ENCODE data around the gene WDCP.
"Not testable (repeated sequence)": the region's sequence is repeated elsewhere in the genome, so short reads cannot be mapped to it uniquely, and the experiment has no call there.

Gene WDCP

GRCh38 chr2:24046930-24047702 is at the start of gene WDCP:
WDCP (minus strand) TSS chr2:24047391; CDS start chr2:24039494, 7,897 bp downstream.
- peak; percentile 100 for DNase-seq

GRCh38 chr2:24095171-24095677 is 48.0 kb upstream of the WDCP start:
- not testable (repeated sequence) for DNase-seq

DNA sequence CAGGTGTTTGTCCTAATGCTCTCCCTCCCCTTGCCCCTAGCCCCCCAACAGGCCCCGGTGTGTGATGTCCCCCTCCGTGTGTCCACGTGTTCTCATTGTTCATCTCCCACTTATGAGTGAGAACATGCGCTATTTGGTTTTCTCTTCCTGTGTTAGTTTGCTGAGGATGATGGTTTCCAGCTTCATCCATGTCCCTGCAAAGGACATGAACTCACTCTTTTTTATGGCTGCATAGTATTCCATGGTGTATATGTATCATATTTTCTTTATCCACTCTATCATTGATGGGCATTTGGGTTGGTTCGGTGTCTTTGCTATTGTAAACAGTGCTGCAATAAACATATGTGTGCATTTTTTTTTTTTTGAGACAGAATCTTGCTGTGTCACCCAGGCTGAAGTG is 46.1 kb upstream of the WDCP start:
- DNase-seq = not testable (repeated sequence)

GRCh38 chr2:24088821-24089359 is 41.7 kb upstream of the WDCP start:
- DNase-seq = peak; percentile 93

DNA sequence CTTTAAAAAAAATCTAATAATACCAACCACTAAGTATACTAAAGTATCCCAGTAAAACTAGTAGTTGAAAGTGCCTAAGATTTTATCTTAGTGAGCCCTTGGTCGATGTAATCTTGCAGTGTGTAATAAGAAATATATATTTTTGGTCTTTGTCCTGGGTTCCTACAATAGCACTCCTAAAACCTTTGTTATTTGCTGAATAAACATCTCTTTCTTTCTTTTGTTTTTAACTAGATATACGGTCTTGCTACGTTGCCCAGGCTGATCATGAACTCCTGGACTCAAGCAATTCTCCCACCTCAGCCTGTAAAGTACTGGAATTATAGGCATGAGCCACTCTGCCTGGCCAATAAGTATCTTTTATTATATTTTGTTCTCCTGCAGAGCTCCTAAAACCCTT is 39.8 kb upstream of the WDCP start:
- no peak for DNase-seq

GRCh38 chr2:24086241-24086640 is 39.0 kb upstream of the WDCP start:
- no peak for DNase-seq

- no peak for DNase-seq
Observed at GRCh38 chr2:24085200-24085489, 38.0 kb upstream of the WDCP start.

DNA sequence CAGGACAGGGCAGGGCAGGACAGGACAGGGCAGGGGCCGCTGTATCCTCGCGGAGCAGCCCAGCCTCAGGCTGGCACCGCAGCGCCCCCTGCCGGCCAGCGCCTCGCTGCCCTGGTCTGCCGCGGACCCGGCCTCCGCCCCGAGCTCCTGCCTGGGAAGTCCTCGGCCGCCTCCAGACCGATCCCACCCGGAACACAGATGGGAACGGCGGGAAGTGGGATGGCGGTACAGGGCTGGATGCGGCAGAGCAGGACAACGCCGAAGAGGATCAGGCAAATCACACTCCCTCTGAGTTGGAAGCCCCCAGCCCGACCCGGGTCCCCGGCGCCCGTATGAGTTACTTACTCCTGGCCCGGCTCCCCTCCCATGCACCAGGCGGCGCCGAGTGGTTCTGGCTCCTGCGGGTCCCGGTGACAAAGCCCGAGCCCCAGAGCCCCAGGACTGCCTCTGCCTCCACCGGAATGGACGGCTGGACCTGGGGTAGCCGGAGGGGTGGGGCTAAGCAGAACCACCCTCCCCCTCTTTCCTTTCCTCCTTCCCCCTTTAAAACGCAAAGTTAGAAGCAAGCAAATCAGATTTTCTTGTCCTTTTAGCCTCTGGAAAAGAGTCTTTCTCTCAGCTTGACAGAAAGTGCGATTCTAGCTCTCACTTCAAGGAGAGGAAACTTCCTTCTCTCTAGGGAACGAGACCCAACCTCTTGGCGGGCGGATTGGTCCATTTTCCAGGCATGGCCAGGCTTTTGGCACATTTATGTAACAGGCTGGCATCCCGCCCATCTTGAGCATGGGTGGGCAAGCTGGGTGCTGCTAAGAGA is 37.4 kb upstream of the WDCP start, which contains the start of gene TP53I3:
Gene TP53I3 (minus strand): TSS at position 449 of the 814 bp plus-strand sequence. CDS start 508 bp downstream, outside the sequence.
- DNase-seq = peak; percentile 65

- DNase-seq = peak; percentile 94
Observed at GRCh38 chr2:24083567-24084385, 36.6 kb upstream of the WDCP start.

DNA sequence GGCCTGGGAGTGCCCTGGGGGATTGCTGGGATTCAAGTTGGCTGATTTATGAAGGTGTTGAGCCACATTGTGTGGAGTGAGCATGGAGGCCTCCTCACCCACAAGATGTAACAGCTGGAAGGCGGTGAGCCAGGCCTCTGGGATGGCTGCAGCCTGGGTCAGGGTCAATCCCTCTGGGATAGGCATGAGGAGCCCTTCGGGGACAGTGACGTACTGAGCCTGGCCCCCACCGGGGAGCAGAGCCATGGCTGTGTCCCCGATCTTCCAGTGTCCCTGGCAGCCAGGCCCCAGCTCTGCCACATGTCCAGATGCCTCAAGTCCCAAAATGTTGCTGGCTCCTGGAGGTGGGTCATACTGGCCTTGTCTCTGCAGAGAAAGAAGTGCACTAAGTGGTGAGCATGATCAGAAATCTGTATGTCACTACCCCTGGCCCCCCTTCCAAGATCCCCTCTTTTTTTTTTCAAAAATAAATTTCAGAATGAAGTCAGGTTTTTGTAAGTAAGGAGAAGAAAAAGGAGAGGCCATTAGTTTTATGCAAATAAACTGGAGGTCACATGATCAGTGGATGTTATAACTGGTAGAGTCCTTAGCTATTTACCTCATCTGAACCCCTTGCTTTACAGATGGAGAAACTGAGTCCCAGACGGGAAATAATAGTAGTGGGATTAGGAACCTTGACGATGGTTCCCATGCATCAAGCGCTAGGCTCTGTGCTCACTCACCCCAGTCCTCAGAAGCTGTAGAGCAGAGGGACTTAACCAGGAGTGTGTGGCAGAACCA is 35.8 kb upstream of the WDCP start:
- DNase-seq = no peak

DNA sequence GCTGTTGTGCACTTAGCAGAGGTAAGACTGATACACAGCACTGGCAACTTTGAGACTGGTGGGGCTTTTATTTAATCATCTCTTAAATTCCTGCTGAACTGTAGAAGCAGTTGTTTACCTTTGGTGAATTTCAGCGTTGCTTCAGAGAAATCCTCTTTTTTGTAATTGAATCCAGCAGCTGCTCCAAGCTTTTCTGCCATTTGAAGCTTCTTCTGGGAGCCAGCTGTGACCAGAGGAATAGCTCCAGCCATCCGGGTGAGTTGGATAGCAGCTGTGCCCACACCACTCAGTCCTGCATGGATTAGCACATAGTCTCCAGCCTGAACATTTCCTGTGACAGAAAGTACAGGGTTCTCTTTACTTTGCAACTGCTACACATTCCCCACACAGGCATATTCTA is 33.5 kb upstream of the WDCP start:
- DNase-seq = no peak

DNA sequence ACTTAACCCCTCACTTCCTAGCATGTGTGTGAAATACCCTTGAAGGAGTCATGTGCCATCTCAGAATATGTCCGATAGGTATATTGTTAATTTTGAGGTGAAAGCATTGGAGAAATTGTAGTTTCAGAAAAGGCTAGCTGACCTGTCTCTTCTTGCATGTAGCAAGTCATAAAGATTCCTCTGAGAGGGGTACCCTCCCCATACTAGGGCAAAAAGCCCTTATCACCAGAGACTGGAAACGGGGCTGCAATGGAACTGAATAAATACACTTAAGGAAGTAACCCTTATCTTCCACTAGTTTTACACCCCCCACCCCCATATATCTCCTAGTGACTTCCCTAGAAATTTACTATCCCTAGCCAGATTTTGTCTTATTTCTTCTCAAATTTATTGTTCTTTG is 30.7 kb upstream of the WDCP start:
- DNase-seq = no peak

DNA sequence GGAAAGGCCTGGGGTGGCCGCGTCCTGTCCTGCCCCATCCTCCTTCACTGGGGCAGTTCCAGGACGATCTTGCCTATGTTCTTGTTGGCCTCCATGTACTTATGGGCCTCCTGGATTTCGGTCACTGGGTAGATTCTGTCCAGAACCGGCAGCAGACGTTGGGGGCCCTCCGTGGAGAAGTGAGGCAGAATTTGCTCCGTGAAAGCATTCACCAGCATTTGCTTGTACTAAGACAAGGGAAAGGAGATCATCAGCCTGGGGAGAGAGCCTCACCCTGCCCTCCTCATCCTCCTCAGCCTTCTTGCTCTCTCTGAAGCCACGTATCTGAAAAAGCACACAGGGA is 30.3 kb upstream of the WDCP start:
- no peak for DNase-seq

GRCh38 chr2:24076849-24077534 is 29.8 kb upstream of the WDCP start:
- peak; percentile 33 for DNase-seq

DNA sequence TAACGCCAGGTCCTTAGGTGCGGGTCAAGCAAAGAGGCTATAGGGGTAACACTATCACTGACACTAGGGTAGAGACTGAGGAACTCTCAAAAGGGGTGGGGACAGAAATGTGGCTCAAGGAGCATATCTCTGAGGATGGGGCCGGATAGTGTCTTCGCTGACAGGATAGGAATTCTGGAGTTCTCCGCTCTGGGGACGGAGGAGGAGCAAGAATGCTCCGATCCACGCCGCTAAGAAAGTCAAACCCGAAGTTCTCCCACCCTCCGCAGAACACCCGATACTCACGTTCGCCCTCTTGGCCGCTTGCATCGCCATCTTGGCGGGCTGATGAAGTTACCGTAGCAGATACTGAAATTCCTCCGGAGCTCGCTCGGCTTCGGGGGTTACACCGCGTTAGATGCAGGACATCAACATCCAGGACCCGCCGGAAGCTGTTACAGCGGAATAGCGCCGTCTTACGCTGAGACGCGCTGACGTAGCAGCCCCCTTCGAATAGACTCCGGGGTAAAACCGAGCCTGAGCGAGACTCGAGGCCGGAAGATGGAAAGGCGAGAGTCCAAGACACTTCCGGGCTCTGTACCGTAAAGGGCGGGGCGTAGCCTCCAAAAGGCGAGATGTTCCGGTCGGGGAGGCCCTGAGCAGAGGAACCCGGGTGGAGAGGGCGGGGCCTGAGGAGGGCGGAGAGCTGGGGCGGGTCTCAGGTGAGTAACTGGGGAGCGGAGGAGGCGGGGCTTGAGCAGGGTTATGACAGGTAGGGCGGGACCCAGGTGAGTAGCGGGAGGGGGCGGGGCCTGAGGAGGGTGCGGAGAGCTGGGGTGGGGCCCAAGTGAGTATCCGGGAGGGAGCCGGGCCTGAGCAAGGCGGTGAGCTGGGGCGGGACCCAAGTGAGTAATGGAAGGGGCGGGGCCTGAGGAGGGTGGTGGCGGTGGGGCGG is 29.0 kb upstream of the WDCP start, which contains the start of gene SF3B6:
Gene SF3B6 (minus strand): TSS at position 412 of the 934 bp plus-strand sequence. CDS start 97 bp downstream, at position 315.
- DNase-seq = peak; percentile 99

DNA sequence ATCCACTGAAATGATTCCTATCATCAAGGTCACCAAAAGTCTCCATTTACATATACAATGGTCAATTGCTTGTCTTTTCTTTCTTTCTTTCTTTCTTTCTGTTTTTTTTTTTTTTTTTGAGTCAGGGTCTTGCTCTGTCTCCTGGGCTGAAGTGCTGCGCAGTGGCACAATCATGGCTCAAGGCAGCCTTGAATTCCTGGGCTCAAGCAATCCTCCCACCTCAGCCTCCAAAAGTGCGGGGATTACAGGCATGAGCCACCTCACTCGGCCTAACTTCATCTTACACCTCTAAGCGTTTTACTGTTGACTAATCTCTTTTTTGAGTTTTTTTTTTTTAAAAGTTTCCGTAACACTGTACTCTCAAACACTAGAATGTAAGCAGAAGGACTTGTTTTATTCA is 28.1 kb upstream of the WDCP start:
- no peak for DNase-seq

GRCh38 chr2:24073816-24074215 is 26.6 kb upstream of the WDCP start:
- DNase-seq = no peak

DNA sequence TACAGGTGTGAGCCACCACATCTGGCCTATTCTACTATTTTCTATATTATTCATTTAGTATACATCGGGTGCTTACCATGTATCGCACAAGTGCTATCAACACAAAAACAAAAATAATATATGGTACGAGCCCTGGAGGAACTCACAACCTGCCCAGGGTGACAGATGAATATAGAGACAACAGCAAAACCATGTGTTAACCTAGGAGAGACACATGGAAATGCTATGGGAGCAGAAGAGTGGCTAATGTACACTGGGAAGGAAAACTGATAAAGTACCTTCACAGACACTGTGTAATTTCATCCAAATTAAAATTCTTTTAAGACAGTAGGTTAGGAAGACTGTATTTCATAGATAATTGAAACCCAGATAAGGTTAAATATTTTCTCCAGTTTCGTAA is 25.1 kb upstream of the WDCP start:
- DNase-seq = no peak

DNA sequence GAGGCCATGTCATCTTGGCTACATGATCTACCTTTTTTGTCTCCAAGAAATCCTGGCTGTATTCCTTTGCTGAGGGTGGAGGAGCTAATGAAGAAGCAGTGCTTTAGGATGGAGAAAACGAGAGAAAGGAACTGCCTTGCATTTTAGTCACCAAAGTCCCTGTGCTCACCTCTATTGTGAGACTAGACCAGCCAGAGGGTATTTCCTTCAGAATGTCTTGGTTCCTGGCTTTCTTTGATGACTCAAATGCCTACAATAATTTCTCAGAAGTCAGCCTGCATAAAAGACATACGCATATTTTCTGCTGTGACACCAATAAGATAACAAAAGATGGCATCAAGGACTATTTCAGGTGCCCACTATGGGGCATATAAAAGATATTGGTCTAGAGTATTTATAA is 18.1 kb upstream of the WDCP start:
- DNase-seq = no peak

All from MV-4-11 (cell line).